Measurements from ENCODE around the gene DPP6.

GRCh38 chr7:154871928-154872750 is 819.9 kb downstream of the DPP6 start:
- no peak for TF ChIP-seq CTCF (conservative IDR thresholded peaks at IDR 0.05; ENCODE audit: low read length)
- no peak for TF ChIP-seq EZH2phosphoT487 (IDR thresholded peaks at IDR 0.05; ENCODE audit: borderline replicate concordance, low read depth, low read length)
